ENCODE measurements around the gene FAM118B. TPM values are rescaled to one million over a fixed set of nuclear protein-coding genes. Genes with fewer than 3 reads are reported as not detected.
A peak's percentile ranks its signal among the peaks of the same experiment; 100 is the strongest.

Gene FAM118B
- polyA plus RNA-seq, 1 donor = 19.8 TPM

DNA sequence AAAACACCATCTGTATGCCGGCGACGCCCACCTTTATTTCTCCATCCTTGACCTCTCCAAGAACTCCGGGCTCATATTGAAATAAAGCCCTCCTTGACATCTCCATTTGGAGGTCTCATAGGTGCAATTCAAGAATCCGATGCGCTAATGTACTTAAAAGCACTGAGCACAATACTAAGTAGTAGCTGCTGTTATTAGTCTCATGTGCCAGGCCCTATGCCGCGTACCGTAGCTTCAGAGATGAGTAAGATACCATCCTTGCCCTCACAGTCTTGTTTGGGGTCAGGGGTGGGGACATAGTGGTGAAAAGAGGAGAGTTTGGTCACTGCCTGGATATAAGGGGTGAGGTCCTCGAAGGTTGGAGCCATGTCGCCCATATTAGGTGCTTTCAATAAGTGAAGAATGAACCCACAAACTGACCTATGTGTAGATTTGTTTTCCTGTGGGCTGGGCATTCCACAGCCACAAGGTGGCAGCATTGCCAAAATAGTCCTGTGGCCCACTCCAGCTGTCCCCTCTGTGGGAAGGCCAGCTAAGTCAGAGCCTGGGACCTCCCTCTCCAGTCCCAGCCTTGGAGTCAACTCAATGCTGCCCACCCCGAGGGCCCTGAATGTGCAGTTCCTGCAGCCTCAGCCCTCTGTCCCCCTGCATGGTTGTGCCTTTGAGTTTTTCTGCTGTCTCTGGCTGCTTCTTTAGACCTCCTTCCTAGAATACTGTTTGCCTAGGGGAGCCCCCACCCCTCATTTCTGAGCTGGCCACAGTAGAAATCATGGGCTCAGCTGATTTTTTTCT, 98.8 kb downstream of the FAM118B start:
- DNase-seq (ENCODE audit: low read depth) = peak; percentile 62

DNA sequence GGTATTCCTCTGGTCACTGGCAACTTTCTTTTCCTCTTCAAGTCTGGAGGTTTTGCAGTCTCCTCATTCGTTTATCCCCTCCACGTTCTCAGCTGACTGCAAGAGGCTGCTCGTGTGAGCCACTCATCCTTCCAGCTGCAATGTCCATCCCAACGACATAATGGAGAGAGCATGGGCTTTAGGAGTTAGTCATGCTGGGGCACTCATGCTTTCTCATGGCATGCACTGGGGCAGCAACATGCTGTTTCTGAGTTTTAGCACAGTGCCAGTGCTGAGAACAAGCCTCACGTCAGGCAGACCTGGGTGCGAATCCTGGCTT, 99.4 kb downstream of the FAM118B start:
- DNase-seq (ENCODE audit: low read depth) = no peak

DNA sequence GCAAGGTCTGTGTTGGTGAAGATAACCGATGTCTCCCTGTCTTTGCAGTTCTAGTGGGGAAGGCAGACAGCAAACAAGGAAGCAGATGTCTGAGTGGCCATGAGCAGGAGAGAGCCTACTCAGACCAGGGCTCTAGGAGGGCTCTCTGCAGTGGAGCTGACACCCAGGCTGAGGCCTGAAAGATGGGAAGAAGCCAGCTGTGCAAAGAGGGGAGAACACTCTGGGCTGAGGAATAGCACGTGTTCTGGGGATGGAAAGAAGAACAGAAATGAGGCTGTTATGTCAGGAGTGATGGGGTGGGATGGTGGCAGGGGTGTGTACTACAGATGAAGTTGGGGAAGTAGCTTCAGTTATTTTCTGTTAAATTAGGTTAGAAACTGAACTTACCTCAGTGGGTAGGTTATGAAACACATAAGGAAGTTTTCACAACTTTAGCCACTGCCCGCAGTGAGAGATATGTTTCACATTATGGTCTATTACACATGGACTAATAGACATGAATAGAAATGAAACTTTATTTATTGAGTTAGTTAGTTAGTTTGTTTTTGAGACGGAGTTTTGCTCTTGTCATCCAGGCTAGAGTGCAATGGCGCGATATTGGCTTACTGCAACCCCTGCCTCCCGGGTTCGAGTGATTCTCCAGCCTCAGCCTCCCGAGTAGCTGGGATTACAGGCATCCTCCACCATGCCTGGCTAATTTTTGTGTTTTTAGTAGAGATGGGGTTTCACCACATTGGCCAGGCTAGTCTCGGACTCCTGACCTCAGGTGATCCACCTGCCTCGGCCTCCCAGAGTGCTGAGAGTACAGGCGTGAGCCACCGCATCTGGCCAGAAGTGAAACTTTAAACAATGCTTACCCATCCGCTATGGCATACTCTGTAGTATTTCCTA, 100.1 kb downstream of the FAM118B start:
- no peak for DNase-seq (ENCODE audit: low read depth)

Other genes with a start within 250 kb of the FAM118B start
- 24.4 TPM for gene CDON, start 148.9 kb upstream of the FAM118B start, polyA plus RNA-seq (ENCODE audit: insufficient read length)
- 55.6 TPM for gene RPUSD4, start 132 bp upstream of the FAM118B start, polyA plus RNA-seq (ENCODE audit: insufficient read length)
- 56.5 TPM for gene SRPRA, start 57.1 kb downstream of the FAM118B start, polyA plus RNA-seq (ENCODE audit: insufficient read length)
- gene FOXRED1, start 57.4 kb downstream of the FAM118B start, polyA plus RNA-seq (ENCODE audit: insufficient read length) = 28.0 TPM
- 9.2 TPM for gene TIRAP, start 71.3 kb downstream of the FAM118B start, polyA plus RNA-seq (ENCODE audit: insufficient read length)
- 19.1 TPM for gene DCPS, start 92.3 kb downstream of the FAM118B start, polyA plus RNA-seq (ENCODE audit: insufficient read length)
- gene ST3GAL4, start 143.9 kb downstream of the FAM118B start, polyA plus RNA-seq (ENCODE audit: insufficient read length) = 27.2 TPM